ENCODE results near the gene NDUFAF2. TPM values are rescaled to one million over a fixed set of nuclear protein-coding genes. Genes with fewer than 3 reads are reported as not detected.
"Not testable (repeated sequence)": the region's sequence is repeated elsewhere in the genome, so short reads cannot be mapped to it uniquely, and the experiment has no call there.

The NDUFAF2 gene
- total RNA-seq, 1 donor from 2014 or later: 32.3 TPM

DNA sequence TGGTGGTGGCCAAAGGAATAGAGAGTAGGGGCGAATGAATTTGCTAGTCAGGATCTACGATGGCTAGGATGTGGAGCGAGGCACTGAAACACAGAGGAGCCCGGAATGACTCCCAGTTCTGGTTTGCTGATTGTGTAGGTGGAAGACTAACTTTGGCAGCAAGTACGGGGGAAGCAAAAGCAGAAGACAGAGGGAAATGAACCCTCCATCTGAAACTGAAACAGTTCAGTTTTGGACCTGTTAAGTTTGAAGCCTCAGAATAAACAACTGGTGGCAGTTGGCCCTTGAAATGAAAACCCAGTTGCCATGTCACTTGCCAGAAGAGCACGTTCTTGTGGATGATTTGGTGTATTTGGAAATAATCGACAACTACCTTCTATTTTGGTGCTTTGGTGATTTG lies 232.7 kb downstream of the NDUFAF2 start:
- TF ChIP-seq, protein P1, sequence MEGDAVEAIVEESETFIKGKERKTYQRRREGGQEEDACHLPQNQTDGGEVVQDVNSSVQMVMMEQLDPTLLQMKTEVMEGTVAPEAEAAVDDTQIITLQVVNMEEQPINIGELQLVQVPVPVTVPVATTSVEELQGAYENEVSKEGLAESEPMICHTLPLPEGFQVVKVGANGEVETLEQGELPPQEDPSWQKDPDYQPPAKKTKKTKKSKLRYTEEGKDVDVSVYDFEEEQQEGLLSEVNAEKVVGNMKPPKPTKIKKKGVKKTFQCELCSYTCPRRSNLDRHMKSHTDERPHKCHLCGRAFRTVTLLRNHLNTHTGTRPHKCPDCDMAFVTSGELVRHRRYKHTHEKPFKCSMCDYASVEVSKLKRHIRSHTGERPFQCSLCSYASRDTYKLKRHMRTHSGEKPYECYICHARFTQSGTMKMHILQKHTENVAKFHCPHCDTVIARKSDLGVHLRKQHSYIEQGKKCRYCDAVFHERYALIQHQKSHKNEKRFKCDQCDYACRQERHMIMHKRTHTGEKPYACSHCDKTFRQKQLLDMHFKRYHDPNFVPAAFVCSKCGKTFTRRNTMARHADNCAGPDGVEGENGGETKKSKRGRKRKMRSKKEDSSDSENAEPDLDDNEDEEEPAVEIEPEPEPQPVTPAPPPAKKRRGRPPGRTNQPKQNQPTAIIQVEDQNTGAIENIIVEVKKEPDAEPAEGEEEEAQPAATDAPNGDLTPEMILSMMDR (conservative IDR thresholded peaks at IDR 0.05; ENCODE audit: low read depth, low read length): no peak
- no peak for DNase-seq (ENCODE audit: low read depth)
- no peak overlapping the region for H3K4me3 ChIP-seq (ENCODE audit: low read depth, low read length)

DNA sequence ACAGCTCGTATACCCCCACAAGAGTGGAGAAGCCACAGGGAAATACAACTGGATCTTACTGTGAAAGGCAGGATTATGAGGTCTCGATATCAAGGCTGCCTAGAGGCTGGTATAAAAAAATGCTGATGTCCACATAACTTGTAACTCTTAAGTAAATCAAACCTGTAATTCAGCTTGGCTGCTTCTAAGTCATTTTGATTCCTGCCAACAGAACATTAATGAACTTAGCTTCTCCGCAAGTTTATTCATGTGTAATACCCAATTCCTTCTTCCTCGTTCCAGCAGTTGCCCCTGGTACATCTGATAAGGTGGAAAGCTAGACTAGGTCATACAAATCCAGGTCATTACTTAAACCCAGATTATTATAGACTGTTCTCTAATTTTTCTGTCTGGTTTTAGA lies 233.7 kb downstream of the NDUFAF2 start:
- H3K4me3 ChIP-seq (ENCODE audit: low read depth, low read length): no peak overlapping the region
- TF ChIP-seq, protein P1 (conservative IDR thresholded peaks at IDR 0.05; ENCODE audit: low read depth, low read length): no peak
- DNase-seq (ENCODE audit: low read depth): no peak

DNA sequence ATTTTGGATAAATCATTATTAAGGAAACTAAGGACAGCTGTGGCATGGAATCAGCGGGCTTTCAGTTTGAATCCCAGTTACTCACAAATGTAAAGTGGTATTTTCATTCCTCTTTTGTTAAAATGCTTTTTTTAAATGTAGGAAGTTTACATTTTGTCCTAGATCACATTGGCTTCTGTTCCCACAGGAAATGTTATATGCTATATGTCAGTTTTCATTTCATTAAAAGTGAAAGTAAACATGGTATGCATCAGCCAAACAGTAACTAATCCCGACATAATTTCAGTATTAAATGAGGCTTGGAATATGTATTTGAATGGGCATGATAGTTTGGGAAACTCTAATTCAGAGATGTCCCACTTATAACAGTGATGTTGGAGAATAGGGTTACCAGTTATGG lies 235.9 kb downstream of the NDUFAF2 start:
- no peak for DNase-seq (ENCODE audit: low read depth)
- TF ChIP-seq, protein P1 (conservative IDR thresholded peaks at IDR 0.05; ENCODE audit: low read depth, low read length): no peak
- H3K4me3 ChIP-seq (ENCODE audit: low read depth, low read length): no peak overlapping the region

DNA sequence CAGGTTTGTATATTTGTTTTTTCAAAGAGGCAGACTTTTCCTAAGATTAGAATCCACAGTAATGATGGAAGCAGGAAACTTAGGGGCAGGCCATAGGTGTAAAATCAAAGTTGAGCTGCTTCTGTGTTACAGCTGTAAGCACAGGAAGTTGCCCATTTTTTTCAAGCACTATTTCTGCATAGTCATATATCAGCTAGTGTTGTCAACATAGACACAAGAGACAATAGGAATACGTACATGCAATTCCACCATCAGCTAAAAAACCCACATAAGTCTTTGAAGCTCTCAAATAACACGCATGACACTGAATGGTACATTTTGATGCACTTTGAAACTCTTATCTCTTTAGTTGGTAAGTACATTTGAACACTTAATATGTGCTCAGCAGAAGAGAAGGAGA lies 237.4 kb downstream of the NDUFAF2 start:
- no peak overlapping the region for H3K4me3 ChIP-seq (ENCODE audit: low read depth, low read length)
- DNase-seq (ENCODE audit: low read depth): no peak
- TF ChIP-seq, protein P1 (conservative IDR thresholded peaks at IDR 0.05; ENCODE audit: low read depth, low read length): no peak

DNA sequence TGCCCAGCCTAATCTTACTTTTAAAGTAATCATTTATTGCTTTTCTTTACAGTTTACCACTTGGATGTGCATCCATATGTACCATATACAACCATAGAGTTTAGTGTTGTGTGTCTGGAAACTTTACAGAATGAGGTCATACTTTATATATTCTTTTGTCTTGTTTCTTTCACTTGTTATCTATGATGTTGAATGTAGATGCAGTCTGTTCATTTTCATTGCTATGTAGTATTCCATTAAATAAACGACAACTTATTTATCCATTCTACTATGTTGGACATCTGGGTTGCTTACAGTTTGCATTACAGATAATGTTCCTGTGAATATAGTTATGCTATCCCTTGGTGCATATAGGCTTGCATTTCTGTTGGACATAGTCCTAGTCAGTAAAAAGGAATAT lies 238.5 kb downstream of the NDUFAF2 start:
- H3K4me3 ChIP-seq (ENCODE audit: low read depth, low read length): no peak overlapping the region
- TF ChIP-seq, protein P1 (conservative IDR thresholded peaks at IDR 0.05; ENCODE audit: low read depth, low read length): no peak
- no peak for DNase-seq (ENCODE audit: low read depth)

DNA sequence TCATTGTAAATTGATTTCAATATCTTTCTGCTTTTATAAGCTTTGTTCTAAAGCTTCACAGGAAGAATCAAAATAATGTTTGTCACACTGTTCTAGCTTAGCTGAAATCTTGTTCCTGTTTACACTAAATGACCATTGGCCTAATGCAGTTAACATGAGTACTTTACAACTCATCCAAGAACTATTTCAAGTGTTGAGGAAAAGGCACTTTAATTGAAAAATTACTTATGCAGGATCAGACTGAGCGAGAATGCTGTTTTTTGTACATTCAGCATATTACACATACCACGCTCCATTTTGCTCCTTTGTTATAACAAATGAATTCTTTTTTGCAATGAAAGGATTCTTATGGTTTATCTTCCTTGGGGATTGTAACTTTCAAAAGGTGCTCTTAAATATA lies 239.7 kb downstream of the NDUFAF2 start:
- TF ChIP-seq, protein P1 (conservative IDR thresholded peaks at IDR 0.05; ENCODE audit: low read depth, low read length): no peak
- no peak for DNase-seq (ENCODE audit: low read depth)
- H3K4me3 ChIP-seq (ENCODE audit: low read depth, low read length): no peak overlapping the region

DNA sequence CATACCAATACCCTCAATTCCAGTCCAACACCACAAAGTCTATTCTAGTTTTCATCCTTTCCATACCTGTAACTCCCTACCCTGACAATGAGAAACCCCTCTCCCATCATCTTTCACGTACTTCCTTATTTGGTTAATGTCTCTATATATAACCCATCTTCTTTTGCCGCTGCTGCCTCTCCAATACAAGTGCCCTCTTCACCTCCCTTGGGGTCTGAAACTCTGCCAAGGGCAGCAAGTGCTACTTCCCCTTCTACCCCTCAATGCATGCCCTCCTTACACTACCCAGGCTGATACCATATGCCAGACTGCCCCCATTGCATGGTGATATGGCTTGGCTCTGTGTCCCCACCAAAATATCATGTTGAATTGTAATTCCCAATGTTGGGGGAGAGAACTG lies 241.6 kb downstream of the NDUFAF2 start:
- DNase-seq (ENCODE audit: low read depth): no peak
- H3K4me3 ChIP-seq (ENCODE audit: low read depth, low read length): no peak overlapping the region
- TF ChIP-seq, protein P1 (conservative IDR thresholded peaks at IDR 0.05; ENCODE audit: low read depth, low read length): no peak

DNA sequence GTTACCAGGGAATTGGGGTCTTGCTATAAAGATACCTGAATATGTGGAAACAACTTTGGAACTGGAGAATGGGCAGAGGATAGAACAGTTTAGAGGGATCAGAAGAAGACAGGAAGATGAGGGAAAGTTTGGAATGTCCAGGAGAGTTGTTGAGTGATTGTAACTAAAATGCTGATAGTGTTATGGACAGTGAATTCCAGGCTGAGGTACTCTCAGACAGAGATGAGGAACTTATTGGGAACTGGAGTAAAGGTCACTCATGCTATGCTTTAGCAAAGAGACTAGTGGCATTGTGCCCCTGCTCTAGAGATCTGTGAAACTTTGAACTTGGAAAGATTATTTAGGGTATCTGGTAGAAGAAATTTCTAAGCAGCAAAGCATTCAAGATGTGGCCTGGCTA lies 242.3 kb downstream of the NDUFAF2 start:
- not testable (repeated sequence) for H3K4me3 ChIP-seq (ENCODE audit: low read depth, low read length); DNase-seq (ENCODE audit: low read depth)

DNA sequence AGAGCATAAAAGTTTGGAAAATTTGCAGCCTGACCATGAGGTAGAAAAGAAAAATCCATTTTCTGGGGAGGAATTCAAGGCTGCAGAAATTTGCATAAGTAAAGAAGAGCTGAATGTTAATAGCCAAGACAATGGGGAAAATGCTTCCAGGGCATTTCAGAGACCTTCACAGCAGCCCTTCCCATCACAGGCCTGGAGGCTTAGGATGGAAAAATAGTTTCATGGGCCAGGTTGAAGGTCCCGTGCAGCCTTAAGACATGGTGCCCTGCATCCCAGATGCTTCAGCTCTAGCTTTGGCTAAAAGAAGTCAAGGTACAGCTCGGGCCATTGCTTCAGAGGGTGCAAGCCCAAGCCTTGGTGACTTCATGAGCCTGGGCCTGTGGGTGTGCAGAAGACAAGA lies 242.8 kb downstream of the NDUFAF2 start:
- not testable (repeated sequence) for DNase-seq (ENCODE audit: low read depth); H3K4me3 ChIP-seq (ENCODE audit: low read depth, low read length)
